GM12801 (cell line): ENCODE measurements around the gene TECPR1.

ENCODE experiments used
- TF ChIP-seq, protein P1 (sequence below): IDR thresholded peaks from one replicate; pipeline ENCODE4 v1.5.1; 2011; ENCODE audit warnings: control low read depth; ENCODE audit not compliant: insufficient read length; ENCODE audit errors: extremely low read depth

The TECPR1 gene

GRCh38 chr7:98178762-98179490 is 73.1 kb downstream of the TECPR1 start:
- TF ChIP-seq, protein P1, sequence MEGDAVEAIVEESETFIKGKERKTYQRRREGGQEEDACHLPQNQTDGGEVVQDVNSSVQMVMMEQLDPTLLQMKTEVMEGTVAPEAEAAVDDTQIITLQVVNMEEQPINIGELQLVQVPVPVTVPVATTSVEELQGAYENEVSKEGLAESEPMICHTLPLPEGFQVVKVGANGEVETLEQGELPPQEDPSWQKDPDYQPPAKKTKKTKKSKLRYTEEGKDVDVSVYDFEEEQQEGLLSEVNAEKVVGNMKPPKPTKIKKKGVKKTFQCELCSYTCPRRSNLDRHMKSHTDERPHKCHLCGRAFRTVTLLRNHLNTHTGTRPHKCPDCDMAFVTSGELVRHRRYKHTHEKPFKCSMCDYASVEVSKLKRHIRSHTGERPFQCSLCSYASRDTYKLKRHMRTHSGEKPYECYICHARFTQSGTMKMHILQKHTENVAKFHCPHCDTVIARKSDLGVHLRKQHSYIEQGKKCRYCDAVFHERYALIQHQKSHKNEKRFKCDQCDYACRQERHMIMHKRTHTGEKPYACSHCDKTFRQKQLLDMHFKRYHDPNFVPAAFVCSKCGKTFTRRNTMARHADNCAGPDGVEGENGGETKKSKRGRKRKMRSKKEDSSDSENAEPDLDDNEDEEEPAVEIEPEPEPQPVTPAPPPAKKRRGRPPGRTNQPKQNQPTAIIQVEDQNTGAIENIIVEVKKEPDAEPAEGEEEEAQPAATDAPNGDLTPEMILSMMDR, result no peak

DNA sequence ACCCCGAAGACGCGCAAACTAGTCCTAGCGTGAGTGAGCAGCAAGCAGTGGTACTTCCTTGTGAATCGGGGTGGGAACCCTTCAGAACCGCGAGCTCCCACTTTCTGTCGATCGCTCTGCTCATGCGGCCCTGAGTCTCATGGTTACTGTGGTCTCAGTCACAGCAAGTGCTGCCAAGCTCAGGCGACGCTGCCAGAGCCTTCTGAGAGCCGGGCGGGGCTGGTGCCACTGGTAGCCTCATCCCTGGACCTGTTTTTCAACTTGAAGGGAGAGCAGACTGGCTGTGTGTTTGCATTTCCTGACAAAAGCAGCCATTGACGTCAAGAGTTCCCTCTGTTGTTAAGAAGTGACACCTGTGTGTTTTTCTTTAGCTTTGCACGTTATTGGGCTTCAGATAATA is 73.7 kb downstream of the TECPR1 start:
- TF ChIP-seq, protein P1, result no peak

DNA sequence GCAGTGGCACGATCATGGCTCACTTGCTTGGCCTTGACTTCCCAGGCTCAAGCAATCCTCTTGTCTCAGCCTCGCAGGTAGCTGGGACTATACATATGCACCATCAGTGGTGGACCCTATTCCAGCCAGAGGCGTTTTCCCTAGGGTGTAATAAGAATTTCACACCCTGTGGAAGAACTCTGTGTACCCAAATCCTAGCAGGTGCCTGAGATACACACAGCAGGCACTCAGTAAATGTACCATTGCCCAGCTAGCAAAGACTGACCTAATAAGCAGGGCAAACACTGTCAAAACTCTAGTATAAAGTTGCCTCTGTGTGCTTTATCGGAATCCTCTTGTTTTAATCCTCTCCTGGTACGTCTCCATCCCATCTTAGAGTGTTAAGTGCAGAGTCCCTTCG is 74.5 kb downstream of the TECPR1 start:
- TF ChIP-seq, protein P1, result no peak

GRCh38 chr7:98175260-98175940 is 76.6 kb downstream of the TECPR1 start:
- TF ChIP-seq, protein P1, result no peak

DNA sequence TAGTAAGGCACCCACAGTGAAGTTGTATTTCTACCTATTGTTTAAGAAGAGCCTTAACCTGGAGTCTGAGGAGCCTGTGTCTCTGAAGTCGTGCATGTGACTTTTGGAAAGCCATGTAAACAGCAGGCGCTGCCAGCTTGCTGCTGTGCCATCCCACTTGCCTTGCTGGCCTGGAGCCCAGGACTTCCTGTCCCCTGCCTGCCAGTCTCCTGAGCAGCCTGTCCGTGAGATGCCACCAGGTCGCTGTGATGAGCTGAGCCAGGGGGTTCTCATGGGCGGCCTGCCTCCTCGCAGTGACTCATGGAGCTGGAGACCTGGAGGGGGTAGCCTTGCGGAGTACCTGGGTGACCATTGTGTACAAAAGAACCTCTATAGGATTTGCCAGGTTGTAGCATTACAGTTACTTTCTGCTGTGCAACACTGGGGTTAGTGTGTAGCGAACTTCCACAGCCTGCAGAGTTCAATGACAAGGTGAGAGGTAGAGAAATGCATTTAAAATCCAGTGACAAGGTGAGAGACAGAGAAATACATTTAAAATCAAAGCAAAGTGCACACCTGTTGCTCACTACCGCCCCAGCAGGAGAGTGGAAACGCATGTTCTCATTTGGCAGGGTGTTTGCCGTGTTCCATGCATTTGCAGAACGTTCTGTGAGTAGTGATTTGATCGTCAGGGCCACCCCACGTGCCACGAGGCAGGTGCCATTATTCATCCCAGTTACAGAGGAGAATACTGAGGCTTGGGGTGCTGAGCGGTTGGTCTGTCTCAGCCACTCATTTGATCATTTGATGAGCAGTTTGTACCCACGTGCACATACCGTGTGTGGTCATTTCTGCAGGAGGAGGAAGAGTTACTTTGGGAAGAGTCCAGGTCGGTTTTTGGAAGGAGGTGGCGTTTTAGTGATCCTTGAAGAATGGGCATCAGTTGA is 77.4 kb downstream of the TECPR1 start:
- TF ChIP-seq, protein P1, result no peak

DNA sequence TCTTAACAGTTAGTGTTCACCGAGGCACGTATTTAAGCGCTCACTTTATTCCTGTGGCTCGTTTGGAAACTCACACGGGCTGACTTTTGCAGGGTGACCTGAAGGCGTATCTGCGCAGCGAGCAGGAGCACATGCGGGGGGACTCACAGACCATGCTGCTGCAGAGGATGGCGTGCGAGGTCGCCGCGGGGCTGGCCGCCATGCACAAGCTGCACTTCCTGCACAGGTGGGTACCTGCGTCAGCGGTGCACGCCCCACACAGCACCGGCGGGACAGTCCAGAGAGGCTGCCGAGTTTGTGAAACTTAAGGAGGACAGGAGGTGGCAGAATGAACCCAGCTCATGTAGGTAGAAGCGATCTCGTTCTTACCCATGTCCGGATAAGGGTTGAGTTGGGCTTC is 80.6 kb downstream of the TECPR1 start:
- TF ChIP-seq, protein P1, result no peak

DNA sequence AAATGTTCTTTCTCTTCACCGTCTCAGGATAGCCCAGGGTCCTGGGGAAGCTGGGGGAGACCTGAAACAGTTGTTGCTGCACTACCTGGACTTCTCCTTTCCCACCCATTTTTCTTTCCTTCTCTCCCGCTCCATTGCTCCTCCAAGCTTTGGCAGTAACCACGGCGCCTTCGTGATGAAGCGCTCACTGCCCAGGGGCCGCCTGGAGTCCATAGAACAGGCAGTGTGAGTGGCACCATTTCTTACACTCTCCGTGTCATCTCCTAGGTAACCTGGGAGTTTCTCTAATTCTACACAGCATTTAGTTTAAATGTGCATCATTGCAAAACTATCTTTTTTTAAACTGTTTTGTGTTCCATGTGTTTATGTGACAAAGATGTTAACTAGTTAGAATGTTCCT is 81.1 kb downstream of the TECPR1 start:
- TF ChIP-seq, protein P1, result no peak
